GM18868 (cell line): Measurements from ENCODE around the gene SLC7A6OS.

Experiments used
- ATAC-seq: cut with Tn5 transposase; IDR thresholded peaks from one replicate; pipeline ENCODE4 v1.9.1; 2021; ENCODE audit warnings: mild to moderate bottlenecking, moderate library complexity; ENCODE audit not compliant: unreplicated experiment

Gene SLC7A6OS

GRCh38 chr16:68257906-68258800, 52.6 kb downstream of the SLC7A6OS start:
- ATAC-seq = peak; percentile 28

DNA sequence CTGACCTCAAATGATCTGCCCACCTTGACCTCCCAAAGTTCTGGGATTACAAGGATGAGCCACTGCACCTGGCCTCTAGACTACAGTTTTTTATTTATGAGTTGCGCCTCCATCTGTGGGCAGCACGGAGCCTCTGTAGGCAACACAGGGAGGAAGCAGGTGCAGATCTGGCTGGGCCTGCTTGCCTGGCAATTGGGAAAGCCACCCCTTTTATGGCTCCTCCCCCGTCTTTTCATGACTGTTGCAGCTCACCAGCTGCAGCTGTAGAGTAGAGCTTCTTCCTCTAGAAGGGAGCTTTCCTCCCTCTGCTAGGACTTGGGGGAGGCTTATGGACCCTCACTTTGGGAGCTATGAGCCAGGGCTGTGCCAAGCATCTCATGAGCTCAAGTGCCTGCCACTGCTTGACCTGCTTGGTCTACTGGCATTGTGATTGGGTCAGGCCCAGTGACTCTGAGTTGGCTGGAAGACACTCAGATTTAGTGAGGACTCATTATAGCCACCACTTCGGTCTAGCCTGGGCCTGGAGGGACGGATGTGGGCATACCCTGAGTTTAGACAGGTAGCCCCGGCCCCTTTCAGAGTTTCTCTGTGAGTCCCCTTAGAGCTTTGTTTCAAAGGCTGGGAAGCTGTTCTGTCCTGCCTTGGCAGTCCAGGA, 53.4 kb downstream of the SLC7A6OS start:
- ATAC-seq = peak; percentile 60

GRCh38 chr16:68255712-68256111, 55.0 kb downstream of the SLC7A6OS start:
- ATAC-seq = no peak

DNA sequence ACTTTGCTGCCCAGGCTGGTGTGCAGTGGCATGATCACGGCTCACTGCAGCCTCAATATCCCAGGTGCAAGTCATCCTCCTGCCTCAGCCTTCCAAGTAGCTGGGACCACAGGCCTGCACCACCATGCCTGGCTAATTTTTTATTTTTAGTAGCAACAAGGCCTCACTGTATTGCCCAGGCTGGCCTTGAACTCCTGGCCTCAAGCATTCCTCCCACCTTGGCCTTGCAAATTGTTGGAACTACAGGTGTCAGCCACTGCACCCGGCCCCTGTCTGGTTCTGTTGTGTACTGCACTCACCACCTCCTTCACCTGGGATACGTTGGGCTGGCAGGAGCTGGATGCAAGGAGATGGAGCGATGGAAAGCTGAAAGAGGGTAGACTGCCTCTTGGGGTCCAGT, 57.0 kb downstream of the SLC7A6OS start:
- ATAC-seq = no peak

- no peak for ATAC-seq
Measured at GRCh38 chr16:68252383-68252782, 58.4 kb downstream of the SLC7A6OS start.

GRCh38 chr16:68251832-68252231, 58.9 kb downstream of the SLC7A6OS start:
- ATAC-seq = no peak

DNA sequence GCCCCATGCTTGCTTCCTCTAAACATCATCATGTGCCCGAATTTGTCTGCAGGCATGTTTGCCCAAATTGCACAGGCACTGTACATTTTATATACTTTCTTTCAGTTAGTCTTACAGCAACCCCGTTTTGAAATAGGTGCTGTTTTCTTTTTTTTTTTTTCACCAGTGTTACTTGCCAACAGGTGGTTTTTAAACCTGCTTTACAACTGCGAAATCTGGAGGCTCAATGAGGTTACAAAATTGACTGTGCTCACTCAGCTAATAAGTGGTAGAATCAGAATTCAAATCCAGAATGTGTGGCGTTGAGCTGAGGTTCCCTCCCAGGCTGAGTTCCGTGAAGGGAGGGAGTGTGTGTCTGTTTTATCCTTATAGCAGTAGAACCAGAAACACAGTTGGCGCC, 59.8 kb downstream of the SLC7A6OS start:
- ATAC-seq = no peak

DNA sequence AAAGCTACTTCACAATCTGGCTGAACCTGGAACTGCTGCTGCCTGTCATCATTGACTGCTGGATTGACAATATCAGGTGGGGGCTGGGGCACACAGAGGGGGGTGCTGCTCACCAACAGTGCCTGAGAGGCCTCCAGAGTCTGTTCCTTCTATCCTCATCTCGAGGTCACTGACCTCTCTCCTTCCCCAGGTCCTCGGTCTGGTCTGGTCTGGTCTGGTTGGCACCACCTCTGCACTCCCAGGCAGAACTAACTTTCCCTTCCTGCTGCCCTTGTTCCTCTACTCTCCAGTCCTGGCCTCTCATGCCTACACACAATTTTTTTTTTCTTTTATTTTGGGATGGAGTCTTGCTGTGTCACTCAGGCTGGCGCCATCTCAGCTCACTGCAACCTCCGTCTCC, 61.4 kb downstream of the SLC7A6OS start:
- no peak for ATAC-seq
